ENCODE results near the gene APOL3.
"Not testable (repeated sequence)": the region's sequence is repeated elsewhere in the genome, so short reads cannot be mapped to it uniquely, and the experiment has no call there.

Gene APOL3

GRCh38 chr22:36102995-36103394 is 57.6 kb downstream of the APOL3 start:
- DNase-seq (ENCODE audit: low read depth in 2 of 3, low spot score in 1 of 3), result no peak

- no peak for DNase-seq (ENCODE audit: low read depth in 2 of 3, low spot score in 1 of 3)
These were observed 58.8 kb downstream of the APOL3 start for GRCh38 chr22:36101756-36102155.

DNA sequence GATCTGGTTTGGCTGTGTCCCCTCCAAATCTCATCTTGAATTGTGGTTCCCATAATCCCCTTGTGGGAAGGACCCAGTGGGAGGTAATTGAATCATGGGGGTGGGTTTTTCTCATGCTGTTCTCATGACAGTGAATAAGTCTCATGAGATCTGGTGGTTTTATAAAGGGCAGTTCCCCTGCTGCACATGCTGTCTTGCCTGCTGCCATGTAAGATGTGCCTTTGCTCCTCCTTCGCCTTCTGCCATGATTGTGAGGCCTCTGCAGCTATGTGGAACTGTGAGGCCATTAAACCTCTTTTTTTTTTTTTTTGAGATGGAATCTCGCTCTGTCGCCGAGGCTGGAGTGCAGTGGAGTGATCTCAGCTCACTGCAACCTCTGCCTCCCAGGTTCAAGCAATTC is 59.6 kb downstream of the APOL3 start:
- not testable (repeated sequence) for DNase-seq (ENCODE audit: low read depth in 2 of 3, low spot score in 1 of 3)

GRCh38 chr22:36100134-36100824 is 60.3 kb downstream of the APOL3 start:
- DNase-seq (ENCODE audit: low read depth in 2 of 3, low spot score in 1 of 3), result no peak

DNA sequence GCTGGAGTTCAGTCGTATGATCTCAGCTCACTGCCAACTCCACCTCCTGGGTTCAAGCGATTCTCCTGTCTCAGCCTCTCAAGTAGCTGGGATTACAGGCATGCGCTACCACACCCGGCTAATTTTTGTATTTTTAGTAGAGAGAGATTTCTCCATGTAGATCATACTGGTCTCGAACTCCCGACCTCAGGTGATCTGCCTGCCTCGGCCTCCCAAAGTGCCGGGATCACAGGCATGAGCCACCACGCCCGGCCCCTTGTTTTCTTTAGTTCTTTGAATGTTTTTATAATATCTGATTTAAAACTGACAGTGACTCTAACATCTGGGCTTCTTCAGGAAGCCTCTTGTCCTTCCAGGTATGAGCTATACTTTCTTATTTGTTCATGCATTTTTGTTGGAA is 61.0 kb downstream of the APOL3 start:
- DNase-seq (ENCODE audit: low read depth in 2 of 3, low spot score in 1 of 3), result not testable (repeated sequence)

DNA sequence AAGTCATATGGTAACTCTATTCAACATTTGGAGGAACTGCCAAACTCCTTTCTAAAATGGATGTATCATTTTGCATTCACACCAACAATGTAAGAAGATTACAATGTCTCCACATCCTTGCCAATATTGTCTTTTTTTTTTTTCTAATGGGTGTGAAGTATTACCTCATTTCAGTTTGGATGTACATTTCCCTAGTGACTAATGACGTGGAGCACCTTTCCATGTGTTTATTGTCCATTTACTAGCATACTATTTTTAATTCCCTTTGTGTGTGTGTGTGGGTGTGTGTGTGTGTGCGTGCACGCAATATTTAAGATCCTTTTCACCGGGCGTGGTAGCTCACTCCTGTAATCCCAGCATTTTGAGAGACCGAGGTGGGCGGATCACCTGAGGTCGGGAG is 62.7 kb downstream of the APOL3 start:
- no peak for DNase-seq (ENCODE audit: low read depth in 2 of 3, low spot score in 1 of 3)

- DNase-seq (ENCODE audit: low read depth in 2 of 3, low spot score in 1 of 3), result not testable (repeated sequence)
These were observed 69.8 kb downstream of the APOL3 start for GRCh38 chr22:36090772-36091171.
